HepG2 (cell line): ENCODE results near the gene VKORC1. TPM values are rescaled to one million over a fixed set of nuclear protein-coding genes. Genes with fewer than 3 reads are reported as not detected.
A peak's percentile ranks its signal among the peaks of the same experiment; 100 is the strongest.

Experiments used
- FOXK2 ChIP-seq: fragments of 450-650 bp; IDR thresholded peaks from 2 replicates; pipeline ENCODE4 v1.6.1; 2016
- HNF4A ChIP-seq: sonication (generic); formaldehyde crosslinking; IDR thresholded peaks from 2 replicates; pipeline ENCODE4 v1.4.0; 2020; ENCODE audit warnings: missing genetic modification reagents
- NFYC ChIP-seq: IDR thresholded peaks from 2 replicates; pipeline ENCODE4 v1.6.1; 2016; ENCODE audit warnings: missing genetic modification reagents, missing compliant biosample characterization
- ZNF207 ChIP-seq: fragments of 450-650 bp; IDR thresholded peaks from 2 replicates; pipeline ENCODE4 v1.6.1; 2016; ENCODE audit warnings: antibody characterized with exemption, borderline replicate concordance
- ZNF274 ChIP-seq: sonication (generic); formaldehyde crosslinking; IDR thresholded peaks from 2 replicates; pipeline ENCODE4 v1.5.1; 2020; ENCODE audit warnings: mild to moderate bottlenecking, missing genetic modification reagents
- ZNF335 ChIP-seq: sonication (generic); formaldehyde crosslinking; IDR thresholded peaks from 2 replicates; pipeline ENCODE4 v1.4.0; 2020; ENCODE audit warnings: missing genetic modification reagents
- ZNF367 ChIP-seq: sonication (generic); formaldehyde crosslinking; IDR thresholded peaks from 2 replicates; pipeline ENCODE4 v1.4.0; 2020; ENCODE audit warnings: missing genetic modification reagents, borderline replicate concordance
- ZNF563 ChIP-seq: sonication (generic); formaldehyde crosslinking; IDR thresholded peaks from 2 replicates; pipeline ENCODE4 v1.8.0; 2022; ENCODE audit warnings: mild to moderate bottlenecking, moderate library complexity, missing genetic modification reagents
- ZNF720 ChIP-seq: sonication (generic); formaldehyde crosslinking; IDR thresholded peaks from 2 replicates; pipeline ENCODE4 v1.4.0; 2020; ENCODE audit warnings: missing genetic modification reagents
- ZNF816 ChIP-seq: sonication (generic); formaldehyde crosslinking; IDR thresholded peaks from 2 replicates; pipeline ENCODE4 v1.8.0; 2022; ENCODE audit warnings: missing genetic modification reagents, mild to moderate bottlenecking, borderline replicate concordance
- polyA plus RNA-seq, 8 experiments: library from polyadenylated mRNA; depleted of rRNA in 3 of 8; stranded (reverse) in 7 of 8; unstranded in 1 of 8; fragments of >200 nt; fragmentation: Illumina TruSeq in 4 of 8; extraction: Trizol in 4 of 8; gene quantifications; 2 replicates each; pipeline versions ENCODE4 v1.2.1 to v1.2.3, GENCODE V29; 2011 to 2016; ENCODE audit warnings: low read depth in 4 of 8, missing spikeins in 1 of 8, mixed read lengths in 1 of 8; ENCODE audit not compliant: insufficient read depth in 1 of 8
- total RNA-seq, 5 experiments: library from RNA; depleted of rRNA; stranded (reverse); fragments of >200 nt; fragmentation: Illumina TruSeq; extraction: Trizol; gene quantifications; 2 replicates each; pipeline ENCODE4 v1.2.3, GENCODE V29; 2016; ENCODE audit warnings: low read depth in 1 of 5
- TF ChIP-seq, protein P1 (sequence below), 2 experiments: IDR thresholded peaks; 2 replicates each; pipeline ENCODE4 v1.6.1; 2011 to 2012; ENCODE audit warnings: low read length in 2 of 2, borderline replicate concordance in 1 of 2, low read depth in 1 of 2, mild to moderate bottlenecking in 1 of 2, moderate library complexity in 1 of 2
- TF ChIP-seq, protein P2 (sequence below): sonication (generic); formaldehyde crosslinking; IDR thresholded peaks from 2 replicates; pipeline ENCODE4 v1.8.0; 2022; ENCODE audit warnings: missing genetic modification reagents, mild to moderate bottlenecking, inconsistent platforms, borderline replicate concordance
- TF ChIP-seq, protein P3 (sequence below), 2 experiments: sonication (generic) in 1 of 2; formaldehyde crosslinking in 1 of 2; IDR thresholded peaks; 2 replicates each; pipeline versions ENCODE4 v1.5.1 to v1.6.1; 2011 to 2020; ENCODE audit warnings: borderline replicate concordance in 1 of 2, low read depth in 1 of 2, low read length in 1 of 2, mild to moderate bottlenecking in 1 of 2, missing genetic modification reagents in 1 of 2, moderate library complexity in 1 of 2
- TF ChIP-seq, protein P4 (sequence below): sonication (generic); formaldehyde crosslinking; conservative IDR thresholded peaks from 2 replicates; pipeline ENCODE4 v1.4.0; 2020; ENCODE audit warnings: missing genetic modification reagents
- TF ChIP-seq, protein P5 (sequence below): sonication (generic); formaldehyde crosslinking; IDR thresholded peaks from 2 replicates; pipeline ENCODE4 v1.4.0; 2020; ENCODE audit warnings: mild to moderate bottlenecking, low read depth, missing genetic modification reagents
- TF ChIP-seq, protein P6 (sequence below): sonication (generic); formaldehyde crosslinking; IDR thresholded peaks from 2 replicates; pipeline ENCODE4 v1.4.0; 2020; ENCODE audit warnings: mild to moderate bottlenecking, missing genetic modification reagents

The VKORC1 gene
- total and polyA plus RNA-seq, 2 of the 13 experiments (the other 11 are each of a cell fraction or from before 2014, with no cell fraction given), result 141 to 615 TPM

DNA sequence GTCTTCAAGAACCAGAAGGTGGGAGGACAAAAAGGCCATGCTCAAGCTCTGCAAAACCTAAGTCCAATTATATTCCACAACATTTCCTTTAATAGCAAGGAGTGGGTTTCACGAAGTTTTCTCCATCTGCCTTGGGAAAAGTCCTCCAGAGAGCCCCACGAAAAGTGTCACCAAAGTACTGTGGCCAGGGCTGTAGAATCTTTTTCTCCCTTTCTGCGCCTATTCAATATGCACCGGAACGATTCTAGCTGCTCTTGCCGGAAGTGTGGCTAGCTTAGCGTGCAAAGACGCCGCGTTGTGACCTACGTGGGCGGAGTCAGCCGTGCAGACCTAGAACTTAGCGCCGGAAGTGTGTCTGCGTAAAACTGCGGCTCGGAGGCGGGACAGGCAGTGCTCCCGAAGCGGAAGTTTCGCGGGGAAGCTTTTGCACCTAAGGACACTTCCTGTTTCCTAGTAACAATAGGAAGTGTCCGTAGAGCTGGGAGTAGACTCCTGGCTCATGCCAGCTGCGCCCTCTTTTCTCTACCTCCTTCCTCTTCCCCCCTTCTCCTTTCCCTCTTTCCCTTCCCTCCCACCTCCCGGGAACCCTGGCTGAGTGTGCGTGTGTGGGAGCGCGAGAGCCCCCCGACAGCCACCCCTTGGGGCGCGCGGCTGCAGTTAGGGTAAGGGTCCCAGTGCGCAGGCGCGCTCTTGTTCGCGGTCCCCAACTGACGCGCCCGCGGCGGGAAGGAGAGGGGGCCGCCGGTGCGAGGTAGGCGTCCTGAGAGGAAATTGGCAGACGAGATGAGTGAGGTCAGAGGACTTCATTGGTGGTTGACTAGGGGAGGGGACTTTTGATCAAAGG lies 20.4 kb downstream of the VKORC1 start, which contains the start of the genes ZNF646 and ZNF668 (continued):
- TF ChIP-seq, protein P1, sequence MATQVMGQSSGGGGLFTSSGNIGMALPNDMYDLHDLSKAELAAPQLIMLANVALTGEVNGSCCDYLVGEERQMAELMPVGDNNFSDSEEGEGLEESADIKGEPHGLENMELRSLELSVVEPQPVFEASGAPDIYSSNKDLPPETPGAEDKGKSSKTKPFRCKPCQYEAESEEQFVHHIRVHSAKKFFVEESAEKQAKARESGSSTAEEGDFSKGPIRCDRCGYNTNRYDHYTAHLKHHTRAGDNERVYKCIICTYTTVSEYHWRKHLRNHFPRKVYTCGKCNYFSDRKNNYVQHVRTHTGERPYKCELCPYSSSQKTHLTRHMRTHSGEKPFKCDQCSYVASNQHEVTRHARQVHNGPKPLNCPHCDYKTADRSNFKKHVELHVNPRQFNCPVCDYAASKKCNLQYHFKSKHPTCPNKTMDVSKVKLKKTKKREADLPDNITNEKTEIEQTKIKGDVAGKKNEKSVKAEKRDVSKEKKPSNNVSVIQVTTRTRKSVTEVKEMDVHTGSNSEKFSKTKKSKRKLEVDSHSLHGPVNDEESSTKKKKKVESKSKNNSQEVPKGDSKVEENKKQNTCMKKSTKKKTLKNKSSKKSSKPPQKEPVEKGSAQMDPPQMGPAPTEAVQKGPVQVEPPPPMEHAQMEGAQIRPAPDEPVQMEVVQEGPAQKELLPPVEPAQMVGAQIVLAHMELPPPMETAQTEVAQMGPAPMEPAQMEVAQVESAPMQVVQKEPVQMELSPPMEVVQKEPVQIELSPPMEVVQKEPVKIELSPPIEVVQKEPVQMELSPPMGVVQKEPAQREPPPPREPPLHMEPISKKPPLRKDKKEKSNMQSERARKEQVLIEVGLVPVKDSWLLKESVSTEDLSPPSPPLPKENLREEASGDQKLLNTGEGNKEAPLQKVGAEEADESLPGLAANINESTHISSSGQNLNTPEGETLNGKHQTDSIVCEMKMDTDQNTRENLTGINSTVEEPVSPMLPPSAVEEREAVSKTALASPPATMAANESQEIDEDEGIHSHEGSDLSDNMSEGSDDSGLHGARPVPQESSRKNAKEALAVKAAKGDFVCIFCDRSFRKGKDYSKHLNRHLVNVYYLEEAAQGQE (IDR thresholded peaks at IDR 0.05; ENCODE audit: borderline replicate concordance in 1 of 2, low read depth in 1 of 2, low read length in 2 of 2), result no peak
- TF ChIP-seq, protein P2, sequence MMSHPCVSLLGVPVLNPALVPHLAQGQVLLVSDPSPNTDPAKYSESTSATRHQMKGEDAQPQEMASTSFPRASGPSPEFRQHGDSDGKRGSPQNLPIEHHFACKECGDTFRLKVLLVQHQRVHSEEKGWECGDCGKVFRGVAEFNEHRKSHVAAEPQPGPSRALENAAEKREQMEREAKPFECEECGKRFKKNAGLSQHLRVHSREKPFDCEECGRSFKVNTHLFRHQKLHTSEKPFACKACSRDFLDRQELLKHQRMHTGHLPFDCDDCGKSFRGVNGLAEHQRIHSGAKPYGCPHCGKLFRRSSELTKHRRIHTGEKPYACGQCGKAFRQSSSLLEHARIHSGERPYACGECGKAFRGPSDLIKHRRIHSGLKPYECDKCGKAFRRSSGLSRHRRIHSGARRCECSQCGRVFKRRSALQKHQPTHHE (CRISPR knock-in tag), result no peak
- TF ChIP-seq FOXK2, result peak; percentile 91
- no peak for TF ChIP-seq ZNF207
- peak; percentile 98 for TF ChIP-seq ZNF274 (CRISPR knock-in tag)
- TF ChIP-seq HNF4A (CRISPR knock-in tag), result peak; percentile 44; the same call in 1 of the 2 replicates
- TF ChIP-seq, protein P3, sequence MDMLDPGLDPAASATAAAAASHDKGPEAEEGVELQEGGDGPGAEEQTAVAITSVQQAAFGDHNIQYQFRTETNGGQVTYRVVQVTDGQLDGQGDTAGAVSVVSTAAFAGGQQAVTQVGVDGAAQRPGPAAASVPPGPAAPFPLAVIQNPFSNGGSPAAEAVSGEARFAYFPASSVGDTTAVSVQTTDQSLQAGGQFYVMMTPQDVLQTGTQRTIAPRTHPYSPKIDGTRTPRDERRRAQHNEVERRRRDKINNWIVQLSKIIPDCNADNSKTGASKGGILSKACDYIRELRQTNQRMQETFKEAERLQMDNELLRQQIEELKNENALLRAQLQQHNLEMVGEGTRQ (IDR thresholded peaks at IDR 0.05; ENCODE audit: low read depth, low read length), result no peak
- TF ChIP-seq, protein P3 (CRISPR knock-in tag; IDR thresholded peaks at IDR 0.05; ENCODE audit: borderline replicate concordance), result no peak
- TF ChIP-seq, protein P4, sequence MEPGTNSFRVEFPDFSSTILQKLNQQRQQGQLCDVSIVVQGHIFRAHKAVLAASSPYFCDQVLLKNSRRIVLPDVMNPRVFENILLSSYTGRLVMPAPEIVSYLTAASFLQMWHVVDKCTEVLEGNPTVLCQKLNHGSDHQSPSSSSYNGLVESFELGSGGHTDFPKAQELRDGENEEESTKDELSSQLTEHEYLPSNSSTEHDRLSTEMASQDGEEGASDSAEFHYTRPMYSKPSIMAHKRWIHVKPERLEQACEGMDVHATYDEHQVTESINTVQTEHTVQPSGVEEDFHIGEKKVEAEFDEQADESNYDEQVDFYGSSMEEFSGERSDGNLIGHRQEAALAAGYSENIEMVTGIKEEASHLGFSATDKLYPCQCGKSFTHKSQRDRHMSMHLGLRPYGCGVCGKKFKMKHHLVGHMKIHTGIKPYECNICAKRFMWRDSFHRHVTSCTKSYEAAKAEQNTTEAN, result peak; percentile 67; the same call in 1 of the 2 replicates
- TF ChIP-seq, protein P5, sequence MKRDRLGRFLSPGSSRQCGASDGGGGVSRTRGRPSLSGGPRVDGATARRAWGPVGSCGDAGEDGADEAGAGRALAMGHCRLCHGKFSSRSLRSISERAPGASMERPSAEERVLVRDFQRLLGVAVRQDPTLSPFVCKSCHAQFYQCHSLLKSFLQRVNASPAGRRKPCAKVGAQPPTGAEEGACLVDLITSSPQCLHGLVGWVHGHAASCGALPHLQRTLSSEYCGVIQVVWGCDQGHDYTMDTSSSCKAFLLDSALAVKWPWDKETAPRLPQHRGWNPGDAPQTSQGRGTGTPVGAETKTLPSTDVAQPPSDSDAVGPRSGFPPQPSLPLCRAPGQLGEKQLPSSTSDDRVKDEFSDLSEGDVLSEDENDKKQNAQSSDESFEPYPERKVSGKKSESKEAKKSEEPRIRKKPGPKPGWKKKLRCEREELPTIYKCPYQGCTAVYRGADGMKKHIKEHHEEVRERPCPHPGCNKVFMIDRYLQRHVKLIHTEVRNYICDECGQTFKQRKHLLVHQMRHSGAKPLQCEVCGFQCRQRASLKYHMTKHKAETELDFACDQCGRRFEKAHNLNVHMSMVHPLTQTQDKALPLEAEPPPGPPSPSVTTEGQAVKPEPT (CRISPR knock-in tag), result 0 out of 2 replicates have a peak, but pooled peaks have one; percentile 41
- no peak; the same call in 1 of the 2 replicates for TF ChIP-seq ZNF563 (CRISPR knock-in tag)
- peak; percentile 62 for TF ChIP-seq NFYC (CRISPR knock-in tag)
- TF ChIP-seq ZNF816, result no peak
- no peak for TF ChIP-seq ZNF367 (CRISPR knock-in tag)
- TF ChIP-seq ZNF335 (CRISPR knock-in tag), result peak; percentile 89
- TF ChIP-seq ZNF720 (CRISPR knock-in tag), result no peak
- TF ChIP-seq, protein P6, sequence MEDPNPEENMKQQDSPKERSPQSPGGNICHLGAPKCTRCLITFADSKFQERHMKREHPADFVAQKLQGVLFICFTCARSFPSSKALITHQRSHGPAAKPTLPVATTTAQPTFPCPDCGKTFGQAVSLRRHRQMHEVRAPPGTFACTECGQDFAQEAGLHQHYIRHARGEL (CRISPR knock-in tag), result 0 out of 2 replicates have a peak, but pooled peaks have one; percentile 63
